Panc1 (cell line): ENCODE data around the gene BEGAIN. TPM values are rescaled to one million over a fixed set of nuclear protein-coding genes. Genes with fewer than 3 reads are reported as not detected.

Experiments
- ATAC-seq: fragments of 200-7000 bp; cut with Tn5 transposase; 2 replicates; pipeline ENCODE4 v1.9.1; 2020; ENCODE audit warnings: mild to moderate bottlenecking, moderate library complexity
- BruUV-seq: library from RNA; stranded (reverse); fragments of 400-500 nt; replicated peaks from 2 replicates; lab custom pipeline; 2021; lab: Mats Ljungman, UMichigan
- CTCF ChIA-PET: fragments of 300-600 bp; sonication (Branson Sonifier 250); formaldehyde crosslinking; loops from one replicate; lab custom pipeline; 2022; ENCODE audit warnings: antibody characterized with exemption; lab: Charles Lee
- POLR2A ChIA-PET: fragments of 300-600 bp; sonication (Branson Sonifier 250); formaldehyde crosslinking; loops from one replicate; lab custom pipeline; 2022; ENCODE audit warnings: antibody characterized with exemption; lab: Charles Lee
- DNase-seq: peaks from one replicate; pipeline ENCODE4 v3.0.0-alpha.2; 2010; ENCODE audit warnings: low read depth, low spot score
- H3K27ac ChIP-seq: 2 replicates; pipeline ENCODE4 v1.5.1; 2011; ENCODE audit warnings: mild to moderate bottlenecking, low read length, inconsistent platforms
- H3K27me3 ChIP-seq: fragments of 200-500 bp; sonication (Bioruptor generic); 2 replicates; pipeline ENCODE4 v1.6.0; 2014; ENCODE audit warnings: low read length, inconsistent platforms; ENCODE audit not compliant: control insufficient read depth, insufficient read depth
- H3K36me3 ChIP-seq: fragments of 200-500 bp; sonication (Bioruptor generic); 2 replicates; pipeline ENCODE4 v1.5.1; 2014; ENCODE audit warnings: inconsistent platforms, mild to moderate bottlenecking, low read length, moderate library complexity; ENCODE audit not compliant: control insufficient read depth, insufficient read depth
- H3K4me1 ChIP-seq: 2 replicates; pipeline ENCODE4 v1.5.1; 2011; ENCODE audit warnings: inconsistent platforms, mild to moderate bottlenecking, low read length, moderate library complexity; ENCODE audit not compliant: control insufficient read depth, insufficient read depth
- H3K4me3 ChIP-seq, 2 experiments: 2 replicates each; pipeline ENCODE4 v1.5.1; 2011 to 2012; ENCODE audit warnings: low read depth in 2 of 2, low read length in 2 of 2, mild to moderate bottlenecking in 2 of 2, inconsistent platforms in 1 of 2, moderate library complexity in 1 of 2
- H3K9me3 ChIP-seq: fragments of 200-500 bp; sonication (Bioruptor generic); 2 replicates; pipeline ENCODE4 v1.5.1; 2014; ENCODE audit warnings: low read depth, mild to moderate bottlenecking, inconsistent platforms, low read length, moderate library complexity; ENCODE audit not compliant: control insufficient read depth, insufficient read depth
- CTCF ChIP-seq: fragments of 450-650 bp; IDR thresholded peaks from 2 replicates; pipeline ENCODE4 v1.5.1; 2017; ENCODE audit warnings: mild to moderate bottlenecking
- POLR2AphosphoS5 ChIP-seq: IDR thresholded peaks from 2 replicates; pipeline ENCODE4 v1.6.1; 2012; ENCODE audit warnings: mild to moderate bottlenecking, low read depth, low read length, moderate library complexity
- REST ChIP-seq, 2 experiments: IDR thresholded peaks; 2 replicates each; pipeline ENCODE4 v1.6.1; 2011 to 2012; ENCODE audit warnings: low read depth in 2 of 2, control low read depth in 1 of 2, low read length in 1 of 2, mild to moderate bottlenecking in 1 of 2, moderate library complexity in 1 of 2; ENCODE audit not compliant: insufficient read depth in 1 of 2
- SIN3A ChIP-seq: IDR thresholded peaks from 2 replicates; pipeline ENCODE4 v1.6.1; 2012; ENCODE audit warnings: low read depth, mild to moderate bottlenecking, low read length, moderate library complexity, borderline replicate concordance; ENCODE audit not compliant: insufficient read depth
- TCF7L2 ChIP-seq: IDR thresholded peaks from 2 replicates; pipeline ENCODE4 v1.6.1; 2011; ENCODE audit warnings: mild to moderate bottlenecking, low read depth, low read length, inconsistent platforms
- in situ Hi-C: cut with HindIII; loops from 2 replicates; pipeline ENCODE4 v1.10.0; 2016; ENCODE audit warnings: low sequenced_read_pairs, low pct_unique_long_range_greater_than_20kb
- intact Hi-C: fragments of 100-400 bp; cut with micrococcal nuclease; formaldehyde crosslinking; loops from one replicate; pipeline ENCODE4 v1.10.0; 2022; ENCODE audit not compliant: unreplicated experiment
- total RNA-seq: library from RNA; stranded (reverse); gene quantifications from one replicate; pipeline ENCODE4 v1.2.1, GENCODE V29; 2021; ENCODE audit not compliant: unreplicated experiment

Gene BEGAIN
- total RNA-seq, 1 experiment from 2014 or later: 26.5 TPM

GRCh38 chr14:100498068-100498467 lies 89.1 kb downstream of the BEGAIN start:
- Histone ChIP-seq H3K27me3 (no peaks in the 10 kb centered on the region), H3K4me1 (peaks cover 4% of the 10 kb centered on the region; the same call in 1 of the 2 replicates), H3K9me3 (peaks cover 6% of the 10 kb centered on the region; the same call in 1 of the 2 replicates), H3K36me3 (no peaks in the 10 kb centered on the region), H3K27ac (peak overlapping the region; percentile 14; the same call in 1 of the 2 replicates), H3K4me3 (no peak overlapping the region)
- TF ChIP-seq SIN3A (no peak), TCF7L2 (no peak), REST (IDR thresholded peaks at IDR 0.05; ENCODE audit: insufficient read depth in 1 of 2, low read depth in 2 of 2, low read length in 1 of 2) (no peak), POLR2AphosphoS5 (no peak), CTCF (no peak)
- POLR2A ChIA-PET: no interaction called here
- CTCF ChIA-PET: no interaction called here
- no peak for DNase-seq
- no TSS peak for BruUV-seq
- intact Hi-C loops: no loop called here
- no peak for ATAC-seq
- in situ Hi-C loops: no loop called here

- DNase-seq (no peak), ATAC-seq (no peak)
- H3K4me1 ChIP-seq: peaks cover 4% of the 10 kb centered on the region; the same call in 1 of the 2 replicates
- no TSS peak for BruUV-seq
- H3K36me3 ChIP-seq: no peaks in the 10 kb centered on the region
- H3K27ac ChIP-seq: peak overlapping the region; percentile 48; the same call in 1 of the 2 replicates
- in situ Hi-C loops (no loop called here), intact Hi-C loops (no loop called here)
- TF ChIP-seq REST (IDR thresholded peaks at IDR 0.05; ENCODE audit: insufficient read depth in 1 of 2, low read depth in 2 of 2, low read length in 1 of 2): no peak
- no peak for TF ChIP-seq CTCF
- TF ChIP-seq SIN3A: no peak
- no peak for TF ChIP-seq TCF7L2
- no peak for TF ChIP-seq POLR2AphosphoS5
- POLR2A ChIA-PET: no interaction called here
- H3K4me3 ChIP-seq: no peak overlapping the region
- peaks cover 6% of the 10 kb centered on the region; the same call in 1 of the 2 replicates for H3K9me3 ChIP-seq
- CTCF ChIA-PET: no interaction called here
- H3K27me3 ChIP-seq: no peaks in the 10 kb centered on the region
Observed at GRCh38 chr14:100495917-100496316, 91.3 kb downstream of the BEGAIN start.
